CD4-positive, alpha-beta T cell treated with Interleukin-4 for 4 hours (primary cell): Measurements from ENCODE around the gene MN1.

Experiments
- DNase-seq: peaks from one replicate; pipeline ENCODE4 v3.0.0-alpha.2; 2020

The MN1 gene

DNA sequence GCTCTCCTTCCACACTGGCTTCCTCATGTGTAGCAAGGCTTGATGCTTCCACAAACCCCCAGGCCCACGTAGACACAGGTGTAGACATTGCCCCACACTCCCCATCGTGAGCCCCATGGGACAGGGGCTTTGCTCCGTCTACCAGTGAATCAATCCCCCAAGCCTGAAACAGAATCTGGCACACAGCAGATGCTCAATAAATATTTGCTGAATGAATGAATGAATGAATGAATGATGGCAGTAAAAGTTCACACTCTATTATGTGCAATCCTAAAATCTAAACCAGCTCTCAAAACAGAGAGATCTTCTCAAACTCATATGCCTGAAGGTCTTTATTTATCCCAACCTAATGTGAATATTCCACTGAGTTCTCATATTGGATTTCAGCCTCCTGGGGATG is 69.9 kb downstream of the MN1 start:
- no peak for DNase-seq

DNA sequence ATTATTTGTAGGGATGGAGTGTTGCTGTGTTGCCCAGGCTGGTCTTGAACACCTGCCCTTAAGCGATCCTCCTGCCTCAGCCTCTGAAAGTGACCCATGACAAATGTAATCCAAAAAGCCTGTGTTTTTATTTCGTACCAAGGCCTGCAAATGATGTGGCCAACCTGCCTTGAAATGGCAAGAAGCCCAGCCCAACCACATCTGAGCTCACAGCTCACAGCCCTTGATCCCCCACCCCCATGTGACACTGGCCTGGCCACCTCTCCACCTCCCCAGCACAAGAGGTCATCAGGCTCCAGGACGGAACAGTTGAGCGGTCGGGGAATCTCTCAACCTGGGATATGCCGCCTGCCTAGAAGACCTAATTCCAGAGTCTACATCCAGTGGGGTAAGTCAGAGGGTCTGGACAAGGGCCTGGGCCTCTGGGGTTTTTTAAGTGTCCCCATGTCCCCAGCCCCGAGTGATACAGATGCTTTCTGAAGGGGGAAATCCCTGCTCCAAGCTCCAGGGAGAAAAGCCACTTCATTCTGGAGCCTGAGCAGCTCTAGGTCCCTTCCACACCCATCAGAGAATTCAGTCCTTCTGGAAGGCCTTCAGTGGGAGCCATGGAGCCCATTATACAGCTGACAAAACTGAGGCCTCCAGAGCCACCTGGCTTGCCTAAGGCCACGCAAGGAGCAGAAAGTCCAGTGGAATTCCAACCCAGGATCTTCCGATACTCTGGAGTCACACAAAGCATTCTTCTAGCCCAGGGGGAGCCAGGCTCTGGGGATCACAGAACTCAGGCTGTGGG is 70.7 kb downstream of the MN1 start:
- DNase-seq: no peak

DNA sequence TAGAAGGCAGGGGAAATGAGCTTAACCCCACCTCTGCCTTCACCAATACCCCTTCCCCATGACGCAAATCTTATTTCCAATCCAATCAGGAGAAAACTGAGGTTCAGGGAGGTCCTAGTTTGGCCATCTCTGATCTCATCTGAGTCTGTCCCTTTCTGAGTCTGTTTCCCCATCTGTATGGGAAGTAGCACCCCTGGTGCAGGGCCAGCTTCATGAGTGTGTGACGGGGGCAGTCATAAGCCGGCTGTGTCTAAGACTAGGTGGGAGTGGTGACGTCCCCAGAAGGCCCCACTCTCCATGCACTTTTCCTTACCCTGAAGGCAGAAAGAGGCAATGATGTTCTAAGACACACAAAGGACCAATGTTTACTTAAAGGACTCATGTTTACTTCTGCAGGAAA is 72.3 kb downstream of the MN1 start:
- DNase-seq: no peak

DNA sequence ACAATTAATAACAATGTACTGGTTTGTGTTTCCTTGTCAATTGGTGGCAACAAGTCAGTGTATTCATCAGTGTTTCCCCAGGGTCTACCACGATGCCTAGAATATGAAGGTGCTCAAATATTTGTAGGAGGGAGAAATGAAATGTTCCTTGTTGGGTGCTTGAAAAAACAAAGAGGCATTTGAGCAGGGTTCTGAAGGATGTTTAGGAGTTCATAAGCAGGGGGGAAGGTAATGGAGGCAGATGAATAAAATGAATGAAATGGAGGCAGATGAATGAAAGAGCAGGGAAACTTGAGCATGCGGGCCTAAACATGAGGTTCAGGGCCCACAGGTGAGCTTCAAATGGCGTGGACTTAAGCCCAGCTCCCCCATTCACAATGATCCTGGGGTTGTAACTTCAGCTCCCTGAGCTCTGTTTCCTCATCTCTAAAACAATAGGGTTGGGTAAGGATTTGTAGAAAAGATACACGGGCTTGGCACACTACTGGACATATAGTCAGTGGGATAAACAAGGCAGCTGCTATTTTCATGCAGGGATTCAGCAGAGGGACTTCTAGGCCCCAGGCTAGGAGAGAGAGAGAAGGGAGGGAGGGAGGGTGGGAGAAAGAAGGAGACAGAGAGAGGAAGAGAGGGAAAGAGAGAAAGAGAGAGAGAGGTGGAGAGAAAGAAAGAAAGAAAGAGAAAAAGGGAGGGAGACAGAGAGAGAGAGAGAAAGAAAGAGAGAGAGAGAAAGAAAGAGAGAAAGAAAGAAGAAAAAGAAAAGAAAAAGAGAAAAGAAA is 73.7 kb downstream of the MN1 start:
- DNase-seq: no peak

DNA sequence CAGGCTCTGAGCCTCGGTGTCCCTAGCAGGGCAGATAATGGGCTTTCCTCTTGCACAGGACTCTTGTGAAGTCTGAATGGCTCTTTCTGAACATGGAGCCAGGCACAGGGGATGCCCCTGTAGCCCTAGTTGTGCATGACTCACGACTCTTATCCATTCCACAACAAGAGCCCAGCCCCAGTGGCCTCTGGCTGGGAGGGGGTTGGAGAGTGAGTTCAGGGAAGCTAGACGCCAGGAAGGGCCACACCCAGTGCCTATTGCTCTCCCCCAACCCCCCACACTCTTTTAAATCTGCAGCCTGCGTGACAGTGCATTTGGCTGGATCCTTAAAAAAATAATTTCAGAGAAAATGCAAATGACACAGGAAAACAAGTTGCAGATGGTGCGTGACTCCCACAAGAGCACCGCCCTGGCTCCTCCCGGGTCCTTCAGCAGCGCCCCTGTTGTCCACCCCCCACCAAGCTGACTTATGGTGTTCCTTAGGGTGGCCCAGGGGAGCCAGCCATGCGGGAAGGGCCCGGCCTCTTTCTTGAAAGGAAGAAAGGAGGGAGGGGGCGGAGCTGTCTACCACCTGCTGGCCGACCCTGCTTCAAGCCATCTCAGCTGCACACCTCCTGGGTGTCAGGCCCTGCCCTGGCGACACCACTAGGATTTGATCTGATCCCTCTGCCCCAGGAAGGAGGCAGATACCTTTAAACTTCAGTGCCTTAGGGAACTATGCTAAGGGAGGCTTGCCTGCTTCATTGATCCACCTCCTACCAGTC is 74.7 kb downstream of the MN1 start:
- no peak for DNase-seq

DNA sequence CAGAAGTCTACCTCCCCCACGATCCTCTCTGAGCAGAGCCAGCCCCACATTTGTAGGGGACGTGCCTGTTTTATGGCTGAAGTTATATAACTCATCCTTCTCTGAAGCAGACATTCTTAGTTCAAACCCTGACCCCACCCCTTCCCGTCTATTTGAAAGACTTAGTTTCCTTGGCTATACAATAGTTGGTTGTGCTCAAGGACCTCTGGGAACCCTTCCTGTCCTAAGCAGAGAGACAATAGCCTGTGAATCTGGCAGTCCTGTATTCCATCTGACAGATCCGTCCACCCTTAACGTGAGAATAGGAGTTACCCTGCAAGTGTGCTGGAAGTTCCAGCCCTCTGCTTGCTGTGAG is 75.2 kb downstream of the MN1 start:
- no peak for DNase-seq

DNA sequence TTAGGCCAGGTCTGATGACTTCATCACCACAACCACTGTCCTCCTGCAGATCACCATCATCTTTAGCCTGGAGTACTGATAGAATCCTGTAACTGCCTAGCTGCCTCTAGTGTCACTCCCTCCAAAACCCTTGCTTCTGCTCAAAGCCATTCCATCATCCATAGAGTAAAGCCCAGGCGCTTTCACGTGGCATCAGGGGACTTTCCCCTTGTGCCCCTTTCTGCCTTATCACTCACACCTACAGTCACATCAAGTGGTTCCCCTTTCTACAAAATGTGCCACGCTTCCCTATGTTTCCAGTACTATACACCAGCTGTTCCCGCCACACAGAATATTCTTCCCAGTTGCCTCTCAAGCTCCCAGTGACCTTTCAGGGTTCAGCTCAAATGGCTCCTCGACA is 75.9 kb downstream of the MN1 start:
- DNase-seq: no peak

DNA sequence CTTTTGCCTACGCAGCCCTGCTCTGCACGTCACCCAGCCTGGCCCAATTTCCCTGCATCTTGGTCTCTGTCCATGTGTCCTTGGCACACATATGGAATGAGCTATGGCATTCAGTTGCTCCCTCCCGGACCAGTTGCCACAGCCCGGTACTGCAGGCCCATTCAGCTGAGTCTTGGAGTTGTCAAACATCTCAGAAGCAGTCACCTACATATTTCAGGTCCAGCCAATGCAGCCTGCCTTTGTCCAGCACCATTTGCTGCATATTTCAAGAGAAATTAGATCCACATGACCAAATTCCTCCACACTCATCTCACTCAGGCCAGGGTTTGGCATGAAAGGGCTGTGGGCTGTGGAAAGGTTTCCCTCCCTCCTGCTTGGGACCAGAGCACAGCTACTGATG is 76.8 kb downstream of the MN1 start:
- DNase-seq: no peak

DNA sequence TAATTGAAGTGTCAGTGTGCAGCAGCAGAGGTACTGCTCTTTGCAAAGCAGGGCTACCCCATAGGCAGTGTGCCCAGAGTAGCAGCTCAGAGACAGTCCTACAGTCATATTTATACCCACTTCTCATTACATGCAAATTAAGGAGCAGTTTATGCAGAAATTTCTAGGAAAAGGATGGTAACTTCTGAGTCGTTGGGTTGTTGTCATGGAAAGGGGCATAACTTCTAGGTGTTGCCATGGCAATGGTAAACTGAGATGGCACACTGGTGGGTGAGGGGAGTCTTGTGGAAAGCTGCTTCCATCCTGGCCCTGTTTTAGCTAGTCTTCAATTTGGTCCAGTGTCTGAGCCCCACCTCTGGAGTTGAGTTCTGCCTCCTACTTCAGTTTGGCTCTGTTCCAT is 77.4 kb downstream of the MN1 start:
- no peak for DNase-seq

DNA sequence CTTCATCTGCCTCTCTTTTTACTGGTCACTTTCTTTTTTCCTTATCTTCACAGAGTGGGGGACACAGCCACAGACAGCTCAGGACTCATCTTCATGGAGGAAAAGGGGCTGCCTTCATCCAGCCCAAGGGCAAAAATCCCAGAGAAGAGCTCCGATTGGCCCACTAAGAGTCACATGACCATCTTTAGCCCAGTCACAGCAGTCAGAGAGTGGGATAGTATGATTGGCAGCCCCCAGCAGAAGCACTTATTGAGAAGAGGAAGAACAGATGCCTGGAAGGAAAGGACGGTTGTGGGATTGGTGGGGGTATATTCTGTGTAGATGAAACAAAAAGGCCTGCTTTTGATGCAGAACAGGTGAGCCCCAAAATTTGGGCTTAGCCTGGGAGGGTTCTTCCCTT is 77.8 kb downstream of the MN1 start:
- DNase-seq: no peak

DNA sequence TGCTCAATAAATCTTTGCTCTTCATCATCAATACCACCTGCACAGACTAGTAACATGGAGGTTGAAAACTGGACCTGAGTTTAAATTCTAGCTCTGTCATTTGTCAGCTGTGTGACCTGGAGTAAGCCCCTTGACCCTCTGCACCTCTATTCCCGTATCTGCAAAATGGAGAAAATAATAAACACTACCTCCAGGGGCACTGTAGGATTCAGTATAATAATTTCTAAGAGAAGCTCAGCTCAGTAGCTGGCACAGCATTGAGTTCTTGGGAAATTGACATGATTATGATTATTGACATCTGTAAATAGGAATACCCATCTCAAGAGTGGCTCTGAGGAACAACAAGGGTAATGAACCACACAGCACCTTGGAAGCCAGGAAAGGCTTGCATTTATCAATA is 78.4 kb downstream of the MN1 start:
- no peak for DNase-seq

DNA sequence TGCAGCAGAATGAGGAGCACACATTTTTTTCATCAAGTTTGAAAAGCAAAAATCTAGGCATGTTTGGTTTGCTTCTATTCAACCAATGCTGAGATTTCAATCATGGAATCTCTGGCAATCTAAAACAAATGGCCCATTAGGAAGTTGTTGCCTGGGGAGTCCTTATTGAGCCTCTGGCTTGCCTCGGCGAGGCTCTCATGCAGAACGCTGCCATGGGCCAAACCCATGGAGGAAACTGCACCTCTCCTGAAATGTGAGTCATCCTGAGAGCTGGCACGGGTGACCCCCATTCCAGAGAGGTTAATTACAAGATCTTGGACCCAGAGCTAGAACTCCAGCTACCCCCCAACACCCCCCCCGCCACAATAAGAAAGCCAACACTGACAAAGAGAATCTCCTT is 80.7 kb downstream of the MN1 start:
- no peak for DNase-seq

DNA sequence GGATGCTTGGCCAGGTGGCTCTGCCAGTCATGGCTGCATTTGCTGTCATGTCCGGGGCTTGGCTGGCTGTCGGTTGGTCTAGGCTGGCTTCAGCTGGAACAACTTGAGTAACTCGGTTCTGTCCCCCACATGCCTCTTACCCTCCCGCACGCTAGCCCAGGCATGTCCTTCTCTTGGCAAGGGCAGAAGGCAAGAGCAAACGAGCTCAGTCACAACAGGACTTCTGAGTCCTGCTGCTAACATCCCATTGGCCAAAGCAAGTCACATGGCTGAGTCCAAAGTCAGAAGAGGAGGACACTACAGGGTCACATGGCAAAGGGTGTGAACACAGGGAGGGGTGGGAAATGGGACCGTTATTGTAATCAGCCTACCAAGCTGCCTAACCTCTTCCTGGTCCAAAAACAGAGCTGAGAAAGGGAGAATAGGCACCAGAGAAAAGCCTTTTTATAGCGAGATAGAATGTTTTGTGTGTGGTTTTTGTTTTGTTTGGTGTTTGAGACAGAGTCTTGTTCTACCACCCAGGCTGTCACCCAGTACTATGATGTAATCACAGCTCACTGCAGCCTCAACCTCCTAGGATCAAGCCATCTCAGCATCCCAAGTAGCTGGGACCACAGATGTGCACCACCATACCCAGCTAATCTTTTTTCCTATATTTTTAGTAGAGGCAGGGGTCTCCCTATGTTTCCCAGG is 81.9 kb downstream of the MN1 start:
- DNase-seq: no peak

DNA sequence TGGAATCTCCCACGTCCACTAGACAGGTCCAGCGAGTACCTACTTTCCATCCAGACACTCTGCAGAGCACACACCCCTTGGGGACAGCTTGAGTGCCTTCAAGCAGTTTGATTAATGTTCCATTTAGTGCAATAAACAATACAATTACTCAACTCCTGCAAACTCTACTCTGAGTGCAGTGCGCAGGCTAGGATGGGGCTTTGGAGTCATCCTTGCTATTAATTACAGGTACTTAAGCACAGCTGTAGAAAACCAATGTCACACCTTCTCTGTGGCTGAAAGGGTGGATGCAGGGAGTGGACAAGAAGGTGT is 82.6 kb downstream of the MN1 start:
- no peak for DNase-seq

DNA sequence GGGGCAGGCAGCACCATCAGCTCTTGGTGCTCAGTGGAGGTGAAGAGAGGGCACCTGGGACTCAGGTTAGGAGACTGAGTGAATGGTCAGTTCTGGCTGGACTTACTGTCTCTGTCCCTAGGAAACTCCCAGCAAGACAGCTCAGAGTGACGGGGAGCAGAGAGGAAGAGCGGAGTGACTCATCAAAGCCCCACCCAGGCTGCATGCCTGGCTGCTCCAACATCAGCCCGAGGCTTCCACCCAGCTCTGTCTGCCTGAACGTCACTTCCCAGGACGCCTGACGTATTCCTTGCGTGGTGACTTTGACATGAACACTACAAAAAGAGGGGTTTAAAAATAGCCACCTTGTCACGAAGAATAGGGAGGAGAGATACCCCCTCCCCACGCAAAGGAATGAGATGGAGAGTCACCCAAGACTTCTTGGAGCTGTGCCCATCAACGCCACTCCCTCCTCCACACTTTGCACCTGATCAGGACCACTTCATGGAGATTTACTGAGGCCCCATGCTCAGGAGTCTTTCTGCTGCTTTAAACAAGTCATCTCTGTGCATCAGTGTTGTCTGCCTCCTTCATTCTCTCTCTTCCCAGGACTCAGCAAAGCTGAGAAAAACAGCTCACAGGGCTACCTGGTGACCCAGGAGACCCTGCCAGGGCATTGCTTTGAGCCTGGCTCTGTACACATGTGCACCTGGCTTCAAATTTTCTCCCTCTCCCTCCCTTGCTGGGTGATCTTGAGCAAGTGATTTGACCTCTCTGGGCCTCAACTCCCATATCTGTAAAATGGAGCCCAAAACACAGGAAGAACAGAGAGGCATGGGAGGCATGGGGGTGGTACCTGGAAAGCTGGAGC is 83.1 kb downstream of the MN1 start:
- DNase-seq: no peak

DNA sequence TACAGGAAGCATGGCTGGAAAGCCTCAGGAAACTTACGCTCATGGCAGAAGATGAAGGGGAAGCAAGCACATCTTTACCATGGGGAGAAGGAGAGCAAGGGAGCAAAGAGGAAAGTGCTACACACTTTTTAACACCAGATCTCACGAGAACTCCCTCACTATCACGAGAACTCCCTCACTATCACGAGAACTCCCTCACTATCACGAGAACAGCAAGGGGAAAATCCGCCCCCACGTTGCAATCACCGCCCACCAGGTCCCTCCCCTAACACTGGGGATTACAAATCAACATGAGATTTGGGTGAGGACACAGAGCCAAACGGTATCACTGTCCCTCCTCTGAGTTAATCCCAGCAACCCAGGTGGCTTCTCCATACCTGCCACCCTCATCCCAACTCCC is 84.5 kb downstream of the MN1 start:
- no peak for DNase-seq

DNA sequence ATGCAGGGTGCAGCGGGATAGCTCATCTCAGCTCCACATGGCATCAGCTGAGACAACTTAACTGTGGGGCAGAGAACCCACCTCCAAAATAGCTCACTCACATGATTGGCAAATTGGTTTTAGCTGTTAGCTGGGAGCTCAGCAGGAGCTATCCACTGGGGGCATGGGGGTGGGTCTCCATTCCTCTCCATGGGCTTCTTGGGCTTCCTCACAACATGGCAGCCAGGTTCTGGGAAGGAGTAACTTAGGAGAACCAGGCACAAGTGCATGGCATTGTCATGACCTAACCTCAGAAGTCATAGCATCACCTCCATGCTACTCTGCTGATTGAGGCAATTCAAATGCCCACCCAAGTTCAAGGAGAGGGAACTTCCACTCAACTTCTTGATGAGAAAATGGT is 85.5 kb downstream of the MN1 start:
- no peak for DNase-seq

DNA sequence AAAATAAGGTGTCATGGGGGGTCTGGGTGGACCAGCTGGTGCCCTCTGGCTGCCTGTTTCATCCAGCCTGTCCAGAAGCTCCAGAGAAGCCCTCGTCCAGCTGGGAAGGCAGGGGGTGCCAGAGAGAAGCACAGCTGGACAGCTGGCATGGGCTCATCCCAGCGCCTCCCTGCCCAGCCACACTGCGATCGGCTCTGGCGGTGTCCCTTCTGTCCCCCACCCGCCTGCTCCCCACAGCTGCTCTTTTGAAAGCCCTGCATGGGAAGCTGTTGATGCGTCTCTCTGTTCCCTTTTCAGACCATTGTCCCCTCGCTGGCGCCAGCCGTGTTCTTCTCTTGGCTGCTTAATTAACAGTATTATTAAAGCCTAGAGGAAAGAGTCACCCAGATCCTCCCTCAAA is 86.5 kb downstream of the MN1 start:
- DNase-seq: no peak

DNA sequence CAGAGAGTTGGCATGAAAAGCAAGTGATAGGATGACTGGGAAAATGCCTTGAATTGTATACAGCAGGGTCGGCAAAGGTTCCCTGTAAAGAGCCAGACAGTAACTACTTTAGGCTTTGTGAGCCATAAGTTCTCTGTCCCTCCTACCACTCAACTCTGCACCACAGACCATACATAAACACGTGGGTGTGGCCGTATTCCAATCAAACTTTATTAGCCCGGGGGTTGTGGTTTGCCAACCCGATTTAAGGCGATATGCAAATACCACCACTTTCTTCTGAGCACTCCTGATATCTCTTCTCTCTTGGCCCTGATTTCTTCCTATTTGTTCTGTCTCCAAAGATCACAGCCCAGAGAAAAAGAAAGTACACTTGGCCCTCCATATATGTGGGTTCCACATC is 87.5 kb downstream of the MN1 start:
- DNase-seq: no peak

DNA sequence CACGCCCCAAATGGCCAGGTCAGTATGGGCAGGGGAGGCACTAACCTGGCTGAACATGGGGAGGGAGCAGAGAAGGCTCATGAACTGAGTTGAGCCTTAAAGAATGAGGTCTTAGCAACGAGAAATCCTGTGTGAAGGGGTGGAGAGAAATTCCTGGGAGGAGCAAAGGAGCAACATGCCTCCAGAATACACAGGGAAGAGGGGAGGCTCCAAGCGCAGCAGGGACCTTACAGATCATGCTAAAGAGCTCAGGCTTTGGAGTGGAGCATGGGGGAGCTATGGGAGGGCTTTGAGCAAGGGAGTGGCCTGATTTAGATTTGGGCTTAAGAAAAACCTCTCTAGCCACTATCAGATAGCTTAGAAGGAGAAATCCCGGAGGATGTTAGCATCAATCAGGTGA is 88.1 kb downstream of the MN1 start:
- DNase-seq: no peak

DNA sequence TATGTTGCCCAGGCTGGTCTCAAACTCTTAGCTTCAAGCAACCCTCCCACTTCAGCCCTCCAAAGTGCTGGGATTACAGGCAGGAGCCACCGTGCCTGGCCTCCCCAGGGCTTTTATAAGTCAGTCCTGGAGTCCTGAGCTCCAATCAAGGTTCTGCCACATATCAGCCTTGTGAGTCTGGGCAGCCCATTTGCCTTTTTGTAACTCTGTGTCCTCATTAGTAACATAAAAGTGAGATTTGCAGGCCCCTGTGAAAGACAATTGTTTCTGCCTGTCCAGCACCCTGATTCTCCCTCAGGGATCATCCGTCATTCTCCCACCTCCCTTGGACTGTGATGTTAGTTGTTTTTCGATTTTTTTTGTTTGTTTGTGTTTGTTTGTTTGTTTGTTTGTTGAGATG is 89.8 kb downstream of the MN1 start:
- DNase-seq: no peak

DNA sequence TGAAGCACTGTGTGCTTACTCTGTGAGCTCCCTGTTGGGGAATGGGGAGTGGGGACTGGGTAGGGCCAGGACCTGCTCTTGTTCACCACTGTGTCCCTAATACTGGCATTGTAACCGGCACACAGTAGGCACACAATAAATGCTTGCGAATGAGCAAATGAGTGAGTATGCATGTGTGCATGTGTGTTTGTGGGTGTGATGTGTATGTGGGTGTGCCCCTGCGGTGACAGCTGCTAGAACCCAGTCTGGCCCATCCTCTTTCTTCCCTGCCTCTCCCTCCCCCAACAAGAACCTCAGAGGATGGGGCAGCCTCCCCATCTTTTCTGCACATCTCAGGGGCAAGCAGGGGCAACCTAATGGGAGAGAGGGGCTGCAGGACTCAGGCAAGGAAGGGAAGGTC is 90.5 kb downstream of the MN1 start:
- no peak for DNase-seq
